HG02885 (cell line): ENCODE results near the gene BIRC6.
"Not testable (repeated sequence)": the region's sequence is repeated elsewhere in the genome, so short reads cannot be mapped to it uniquely, and the experiment has no call there.

Experiments
- ATAC-seq: cut with Tn5 transposase; IDR thresholded peaks from one replicate; pipeline ENCODE4 v1.9.1; 2021; ENCODE audit warnings: mild to moderate bottlenecking; ENCODE audit not compliant: unreplicated experiment, poor library complexity

BIRC6 gene

GRCh38 chr2:32442020-32442467, 85.2 kb downstream of the BIRC6 start:
- ATAC-seq = no peak

- no peak for ATAC-seq
Observed at GRCh38 chr2:32446369-32446768, 89.5 kb downstream of the BIRC6 start.

- ATAC-seq = no peak
Observed at GRCh38 chr2:32450851-32451250, 94.0 kb downstream of the BIRC6 start.

GRCh38 chr2:32452338-32453064, 95.7 kb downstream of the BIRC6 start:
- ATAC-seq = no peak

- no peak for ATAC-seq
Observed at GRCh38 chr2:32453242-32454062, 96.6 kb downstream of the BIRC6 start.

- no peak for ATAC-seq
Observed at GRCh38 chr2:32455816-32456215, 99.0 kb downstream of the BIRC6 start.

GRCh38 chr2:32456808-32457207, 100.0 kb downstream of the BIRC6 start:
- ATAC-seq = no peak

- no peak for ATAC-seq
Observed at GRCh38 chr2:32457814-32458213, 101.0 kb downstream of the BIRC6 start.

- ATAC-seq = not testable (repeated sequence)
Observed at GRCh38 chr2:32460861-32461260, 104.0 kb downstream of the BIRC6 start.

- ATAC-seq = no peak
Observed at GRCh38 chr2:32463110-32463509, 106.3 kb downstream of the BIRC6 start.

GRCh38 chr2:32464431-32464830, 107.6 kb downstream of the BIRC6 start:
- ATAC-seq = no peak

- ATAC-seq = no peak
Observed at GRCh38 chr2:32472605-32473004, 115.8 kb downstream of the BIRC6 start.

GRCh38 chr2:32474381-32474780, 117.6 kb downstream of the BIRC6 start:
- no peak for ATAC-seq

- no peak for ATAC-seq
Observed at GRCh38 chr2:32478889-32479620, 122.2 kb downstream of the BIRC6 start.

GRCh38 chr2:32479993-32480392, 123.2 kb downstream of the BIRC6 start:
- ATAC-seq = no peak

GRCh38 chr2:32482471-32482870, 125.6 kb downstream of the BIRC6 start:
- no peak for ATAC-seq

GRCh38 chr2:32484937-32485336, 128.1 kb downstream of the BIRC6 start:
- ATAC-seq = no peak

GRCh38 chr2:32485399-32485798, 128.6 kb downstream of the BIRC6 start:
- ATAC-seq = no peak

- no peak for ATAC-seq
Observed at GRCh38 chr2:32489061-32489460, 132.2 kb downstream of the BIRC6 start.

GRCh38 chr2:32491346-32491745, 134.5 kb downstream of the BIRC6 start:
- ATAC-seq = no peak

- no peak for ATAC-seq
Observed at GRCh38 chr2:32495139-32495538, 138.3 kb downstream of the BIRC6 start.
